H1 (cell line): ENCODE measurements around the gene MTARC1. TPM values are rescaled to one million over a fixed set of nuclear protein-coding genes. Genes with fewer than 3 reads are reported as not detected.

Source experiments
- CTCF ChIA-PET: fragments of 300-600 bp; sonication (Branson Sonifier 250); formaldehyde crosslinking; loops from one replicate; lab custom pipeline; 2021; ENCODE audit not compliant: partially characterized antibody; lab: Charles Lee
- POLR2A ChIA-PET: fragments of 300-600 bp; sonication (Branson Sonifier 250); formaldehyde crosslinking; loops from one replicate; lab custom pipeline; 2021; ENCODE audit warnings: inconsistent platforms; ENCODE audit not compliant: partially characterized antibody; lab: Charles Lee
- DNase-seq, 2 experiments: peaks; one replicate each; pipeline versions ENCODE4 v3.0.0 to v3.0.0-alpha.2; 2010 to 2022; ENCODE audit warnings: low spot score in 2 of 2, low read depth in 1 of 2, mixed read lengths in 1 of 2
- FAIRE-seq: peaks from 2 replicates; lab custom pipeline; 2011; peaks lifted over from hg19 to GRCh38; lab: Jason Lieb, UNC
- H2AFZ ChIP-seq: 2 replicates; pipeline ENCODE4 v1.8.1; 2012; ENCODE audit warnings: low read length, inconsistent platforms
- H2AK5ac ChIP-seq: 2 replicates; pipeline ENCODE4 v1.6.1; 2013; ENCODE audit warnings: low read depth, low read length
- H2BK120ac ChIP-seq: replicated peaks from 2 replicates; pipeline ENCODE3; 2013; ENCODE audit warnings: low read depth, low read length, inconsistent platforms
- H2BK12ac ChIP-seq: 2 replicates; pipeline ENCODE4 v1.6.1; 2013; ENCODE audit warnings: low read depth, low read length
- H2BK15ac ChIP-seq: 2 replicates; pipeline ENCODE4 v1.6.1; 2013; ENCODE audit warnings: low read length
- H2BK20ac ChIP-seq: 2 replicates; pipeline ENCODE4 v1.6.1; 2013; ENCODE audit warnings: low read length
- H2BK5ac ChIP-seq: 2 replicates; pipeline ENCODE4 v1.6.1; 2013; ENCODE audit warnings: low read depth, low read length
- H3K14ac ChIP-seq: 2 replicates; pipeline ENCODE4 v1.6.1; 2013; ENCODE audit warnings: inconsistent platforms; ENCODE audit not compliant: insufficient read length
- H3K18ac ChIP-seq: 2 replicates; pipeline ENCODE4 v1.6.1; 2013; ENCODE audit warnings: low read length; ENCODE audit errors: extremely low read depth
- H3K23ac ChIP-seq: 2 replicates; pipeline ENCODE4 v1.6.1; 2013; ENCODE audit warnings: inconsistent platforms; ENCODE audit not compliant: insufficient read length
- H3K23me2 ChIP-seq: 2 replicates; pipeline ENCODE4 v1.6.1; 2013; ENCODE audit warnings: low read depth, low read length
- H3K27ac ChIP-seq: 2 replicates; pipeline ENCODE4 v1.6.1; 2011; ENCODE audit warnings: low read depth, low read length, inconsistent platforms
- H3K27me3 ChIP-seq, 4 experiments: replicated peaks in 1 of 4; 1 replicate in 1 of 4; 2 replicates in 3 of 4; pipeline versions ENCODE4 v1.6.1 to v1.8.1; 2011 to 2013; ENCODE audit warnings: low read length in 3 of 4, mild to moderate bottlenecking in 3 of 4, inconsistent platforms in 2 of 4, mixed read lengths in 2 of 4, moderate library complexity in 1 of 4; ENCODE audit not compliant: control insufficient read depth in 3 of 4, insufficient read depth in 3 of 4; ENCODE audit errors: extremely low read depth in 1 of 4
- H3K36me3 ChIP-seq, 4 experiments: 2 replicates each; pipeline versions ENCODE4 v1.6.1 to v1.8.1; 2011 to 2013; ENCODE audit warnings: mild to moderate bottlenecking in 4 of 4, low read length in 3 of 4, moderate library complexity in 2 of 4, control low read depth in 1 of 4, inconsistent platforms in 1 of 4; ENCODE audit not compliant: insufficient read depth in 4 of 4, control insufficient read depth in 2 of 4
- H3K4ac ChIP-seq: replicated peaks from 2 replicates; pipeline ENCODE3; 2013; ENCODE audit warnings: low read length, low read depth, mixed read lengths, inconsistent platforms; ENCODE audit not compliant: insufficient read length
- H3K4me1 ChIP-seq, 4 experiments: replicated peaks in 1 of 4; 1 replicate in 1 of 4; 2 replicates in 3 of 4; pipeline versions ENCODE4 v1.6.1 to v1.8.1; 2011 to 2013; ENCODE audit warnings: low read length in 3 of 4, inconsistent platforms in 2 of 4, mixed read lengths in 1 of 4; ENCODE audit not compliant: insufficient read depth in 4 of 4, control insufficient read depth in 3 of 4
- H3K4me2 ChIP-seq, 2 experiments: 2 replicates each; pipeline versions ENCODE4 v1.6.1 to v1.8.1; 2011 to 2013; ENCODE audit warnings: low read depth in 2 of 2, low read length in 2 of 2, control low read depth in 1 of 2, inconsistent platforms in 1 of 2, mild to moderate bottlenecking in 1 of 2; ENCODE audit not compliant: insufficient read depth in 1 of 2
- H3K4me3 ChIP-seq, 4 experiments: fragments of 200-600, 300-600 bp in 1 of 4; sonication (generic), shearing (Covaris generic), sonication (Bioruptor Twin) in 1 of 4; 2 replicates each; pipeline versions ENCODE4 v1.5.1 to v1.8.1; 2011 to 2016; ENCODE audit warnings: low read length in 4 of 4, low read depth in 3 of 4, control low read depth in 2 of 4, inconsistent platforms in 2 of 4, mild to moderate bottlenecking in 2 of 4, mixed read lengths in 1 of 4, moderate library complexity in 1 of 4; ENCODE audit not compliant: insufficient read depth in 2 of 4; ENCODE audit errors: extremely low read depth in 1 of 4
- H3K56ac ChIP-seq: replicated peaks from 2 replicates; pipeline ENCODE3; 2013; ENCODE audit warnings: low read depth, mild to moderate bottlenecking, mixed read lengths, low read length, inconsistent platforms; ENCODE audit not compliant: insufficient read length
- H3K79me1 ChIP-seq: 2 replicates; pipeline ENCODE4 v1.6.1; 2013; ENCODE audit warnings: low read depth, low read length, control low read depth
- H3K79me2 ChIP-seq, 2 experiments: 2 replicates each; pipeline versions ENCODE4 v1.6.1 to v1.8.1; 2012 to 2013; ENCODE audit warnings: low read length in 2 of 2, mild to moderate bottlenecking in 2 of 2, inconsistent platforms in 1 of 2; ENCODE audit not compliant: insufficient read depth in 2 of 2, control insufficient read depth in 1 of 2
- H3K9ac ChIP-seq, 4 experiments: replicated peaks in 1 of 4; 1 replicate in 1 of 4; 2 replicates in 3 of 4; pipeline versions ENCODE4 v1.6.1 to v1.8.1; 2011 to 2013; ENCODE audit warnings: low read depth in 3 of 4, low read length in 3 of 4, control low read depth in 2 of 4, mild to moderate bottlenecking in 2 of 4, moderate library complexity in 2 of 4, inconsistent platforms in 1 of 4; ENCODE audit errors: extremely low read depth in 1 of 4
- H3K9me3 ChIP-seq, 2 experiments: 2 replicates each; pipeline versions ENCODE4 v1.6.1 to v1.8.1; 2012 to 2013; ENCODE audit warnings: mild to moderate bottlenecking in 2 of 2, moderate library complexity in 2 of 2, control low read depth in 1 of 2, inconsistent platforms in 1 of 2, low read depth in 1 of 2, low read length in 1 of 2, mixed read lengths in 1 of 2; ENCODE audit not compliant: insufficient read depth in 2 of 2
- H4K20me1 ChIP-seq, 2 experiments: replicated peaks in 1 of 2; 2 replicates each; pipeline versions ENCODE3 to v1.8.1; 2011 to 2013; ENCODE audit warnings: inconsistent platforms in 2 of 2, low read length in 2 of 2, mild to moderate bottlenecking in 1 of 2; ENCODE audit not compliant: insufficient read depth in 2 of 2, control insufficient read depth in 1 of 2
- H4K5ac ChIP-seq: 2 replicates; pipeline ENCODE4 v1.6.1; 2013; ENCODE audit warnings: low read length, low read depth, mixed read lengths, inconsistent platforms; ENCODE audit not compliant: insufficient read length
- H4K8ac ChIP-seq: 2 replicates; pipeline ENCODE4 v1.8.0; 2013; ENCODE audit warnings: mild to moderate bottlenecking, moderate library complexity, low read length, inconsistent platforms; ENCODE audit not compliant: insufficient read depth; ENCODE audit errors: extremely low read depth
- H4K91ac ChIP-seq: replicated peaks from 2 replicates; pipeline ENCODE3; 2013; ENCODE audit warnings: low read length, mixed read lengths, inconsistent platforms; ENCODE audit not compliant: insufficient read length
- BCL11A ChIP-seq, 2 experiments: IDR thresholded peaks; one replicate each; pipeline ENCODE4 v1.6.1; 2011; ENCODE audit warnings: low read depth in 2 of 2, low read length in 2 of 2, mild to moderate bottlenecking in 2 of 2
- BRCA1 ChIP-seq: IDR thresholded peaks from 2 replicates; pipeline ENCODE4 v1.6.1; 2012; ENCODE audit warnings: low read depth, low read length, improper control_type of control experiment
- CBX5 ChIP-seq: fragments of 300-800, 300-1000 bp; sonication (generic); IDR thresholded peaks from 2 replicates; pipeline ENCODE4 v1.7.1; 2016; ENCODE audit warnings: antibody characterized with exemption, low read length, low read depth
- GTF2F1 ChIP-seq: IDR thresholded peaks from 2 replicates; pipeline ENCODE4 v1.6.1; 2012; ENCODE audit warnings: low read depth, low read length, improper control_type of control experiment, borderline replicate concordance
- JUND ChIP-seq: IDR thresholded peaks from 2 replicates; pipeline ENCODE4 v1.6.1; 2011; ENCODE audit warnings: mild to moderate bottlenecking, improper control_type of control experiment, low read length
- RNF2 ChIP-seq: fragments of 200-900, 300-1000 bp; sonication (generic); IDR thresholded peaks from 2 replicates; pipeline ENCODE4 v1.7.1; 2016; ENCODE audit warnings: borderline replicate concordance, low read depth, mild to moderate bottlenecking, antibody characterized with exemption, low read length; ENCODE audit not compliant: poor library complexity, severe bottlenecking; ENCODE audit errors: missing control alignments
- SAP30 ChIP-seq: fragments of 300-600 bp; sonication (generic); IDR thresholded peaks from 2 replicates; pipeline ENCODE4 v1.7.1; 2012; ENCODE audit warnings: low read length, moderate library complexity, mild to moderate bottlenecking, inconsistent platforms; ENCODE audit not compliant: insufficient read depth, insufficient replicate concordance
- SIX5 ChIP-seq: IDR thresholded peaks from 2 replicates; pipeline ENCODE4 v1.6.1; 2011; ENCODE audit warnings: mild to moderate bottlenecking, low read depth, low read length
- SP1 ChIP-seq: IDR thresholded peaks from 2 replicates; pipeline ENCODE4 v1.6.1; 2011; ENCODE audit warnings: low read depth, low read length
- SRF ChIP-seq: IDR thresholded peaks from 2 replicates; pipeline ENCODE4 v1.6.1; 2011; ENCODE audit warnings: mild to moderate bottlenecking, low read depth, low read length, moderate library complexity
- TAF1 ChIP-seq: IDR thresholded peaks from 2 replicates; pipeline ENCODE4 v1.6.1; 2011; ENCODE audit warnings: mild to moderate bottlenecking, low read depth, low read length
- USF2 ChIP-seq: IDR thresholded peaks from 2 replicates; pipeline ENCODE4 v1.6.1; 2011; ENCODE audit warnings: low read length, improper control_type of control experiment
- YY1 ChIP-seq: IDR thresholded peaks from 2 replicates; pipeline ENCODE4 v1.6.1; 2011; ENCODE audit warnings: low read depth, mild to moderate bottlenecking, low read length
- WGBS, 2 experiments: shearing (Covaris generic) in 1 of 2; methylation state at CpG; one replicate each; pipeline versions ENCODE4 v1.1.6 to v1.1.7; 2013 to 2015; ENCODE audit warnings: low lambda C conversion rate in 2 of 2, mixed read lengths in 2 of 2, inconsistent platforms in 1 of 2, low coverage in 1 of 2, missing lambda C conversion rate in 1 of 2; ENCODE audit not compliant: insufficient replicate concordance in 2 of 2, insufficient coverage in 1 of 2, insufficient read length in 1 of 2; ENCODE audit errors: extremely low coverage in 1 of 2, missing lambda C conversion rate in 1 of 2; 5-methylcytosine and 5-hydroxymethylcytosine counted together
- polyA plus RNA-seq, 7 experiments: library from polyadenylated mRNA; depleted of rRNA in 3 of 7; stranded (reverse) in 5 of 7; unstranded in 2 of 7; fragments of >200 nt in 5 of 7; fragments of 200-250 nt in 2 of 7; gene quantifications; 1 replicate in 5 of 7; 2 replicates in 1 of 7; 4 replicates in 1 of 7; pipeline versions ENCODE4 v1.2.1 to v1.2.3, GENCODE V29; 2011 to 2013; ENCODE audit warnings: missing spikeins in 2 of 7, mixed read lengths in 2 of 7
- total RNA-seq: library from RNA; stranded (reverse); fragmentation: NEBNext Ultra II Directional; extraction: Animal tissue kit (Norgen Biotek cat#: 25700); gene quantifications from 2 replicates; pipeline ENCODE4 v1.2.1, GENCODE V29; 2021

The MTARC1 gene
- total and polyA plus RNA-seq, 2 of the 8 experiments (the other 6 are each of a cell fraction or from before 2014, with no cell fraction given) = 17.2 to 46.2 TPM

GRCh38 chr1:220764757-220765156, 22.0 kb upstream of the MTARC1 start:
- Histone ChIP-seq H3K14ac (no peak overlapping the region), H4K8ac (no peak overlapping the region), H3K4me3 (no peak overlapping the region), H3K36me3 (no peaks in the 10 kb centered on the region), H4K91ac (no peak overlapping the region), H4K20me1 (no peaks in the 10 kb centered on the region), H4K5ac (no peak overlapping the region), H3K27me3 (no peaks in the 10 kb centered on the region), H3K9ac (no peak overlapping the region), H3K18ac (no peak overlapping the region), H2BK5ac (no peak overlapping the region), H3K56ac (no peak overlapping the region), H3K23me2 (no peaks in the 10 kb centered on the region), H3K4me1 (no peaks in the 10 kb centered on the region), H3K9me3 (no peaks in the 10 kb centered on the region), H2AK5ac (no peak overlapping the region), H3K4me2 (no peak overlapping the region), H3K79me2 (no peaks in the 10 kb centered on the region), H3K79me1 (no peaks in the 10 kb centered on the region), H3K4ac (no peak overlapping the region), H3K23ac (no peak overlapping the region), H2AFZ (no peak overlapping the region), H2BK12ac (no peak overlapping the region), H2BK15ac (no peak overlapping the region), H2BK120ac (no peak overlapping the region), H2BK20ac (no peak overlapping the region), H3K27ac (no peak overlapping the region)
- ChIA-PET CTCF (interaction anchor here (1.1 to 6.0 kb wide), 2 partner anchors 9 to 11 kb away, joined by 3 to 28 read pairs; no protein-coding TSS in a partner anchor), POLR2A (no interaction called here)
- WGBS, 2 experiments = 86% methylated on average over 2 of the region's 3 CpGs; no CpG with 5 or more reads in 1 of the 2 experiments
- FAIRE-seq (no peak), DNase-seq (no peak)
- TF ChIP-seq BCL11A (IDR thresholded peaks at IDR 0.05; ENCODE audit: low read depth in 2 of 2, low read length in 2 of 2) = no peak
- TF ChIP-seq GTF2F1 = no peak
- no peak for TF ChIP-seq JUND
- no peak for TF ChIP-seq BRCA1
- TF ChIP-seq RNF2 = no peak
- no peak for TF ChIP-seq YY1
- TF ChIP-seq CBX5 = no peak
- TF ChIP-seq SAP30 = no peak
- no peak for TF ChIP-seq SRF
- TF ChIP-seq SIX5 = no peak
- TF ChIP-seq SP1 = no peak
- TF ChIP-seq USF2 = no peak
- no peak for TF ChIP-seq TAF1
